OCI-LY1 (cell line): ENCODE measurements around the gene XRCC4.

Experiments used
- CTCF ChIP-seq: fragments of 200-600 bp; sonication (generic), shearing (Covaris generic); IDR thresholded peaks from 2 replicates; pipeline ENCODE4 v1.5.1; 2017; ENCODE audit warnings: mild to moderate bottlenecking, antibody characterized with exemption, low read length, moderate library complexity, mixed read lengths
- EZH2 ChIP-seq: fragments of 200-600 bp; sonication (generic), shearing (Covaris generic); IDR thresholded peaks from 2 replicates; pipeline ENCODE4 v1.8.0; 2017; ENCODE audit warnings: borderline replicate concordance, mixed run types, mild to moderate bottlenecking, antibody characterized with exemption, low read length, moderate library complexity, mixed read lengths

DNA sequence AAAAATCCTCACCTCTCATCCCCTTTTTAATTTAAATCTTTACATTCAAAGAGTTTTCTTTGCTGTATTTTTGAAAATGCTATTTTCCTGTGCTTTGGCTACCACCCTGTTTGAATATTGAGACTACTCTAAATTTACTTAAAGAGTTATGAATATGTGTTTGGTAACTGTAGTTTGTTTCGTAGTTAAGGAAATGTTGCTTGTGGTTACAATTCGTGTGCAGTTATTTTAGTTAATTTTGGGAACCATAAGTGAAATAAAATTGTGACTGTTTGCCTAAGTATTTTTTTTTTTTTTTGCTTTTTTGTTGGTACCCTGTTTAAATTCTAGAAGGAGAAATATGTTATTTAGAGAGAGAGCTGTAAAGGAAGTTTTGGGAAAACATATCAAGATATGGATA lies 78.7 kb downstream of the XRCC4 start:
- TF ChIP-seq CTCF (no peak), EZH2 (no peak)
